Osteoblast (primary cell): ENCODE measurements around the gene UBA52. TPM values are rescaled to one million over a fixed set of nuclear protein-coding genes. Genes with fewer than 3 reads are reported as not detected.

Source experiments
- DNase-seq: peaks from one replicate; pipeline ENCODE4 v3.0.0; 2011; ENCODE audit warnings: low spot score, mixed read lengths; ENCODE audit not compliant: insufficient read length; ENCODE audit errors: missing footprints
- H2AFZ ChIP-seq: 2 replicates; pipeline ENCODE4 v1.6.0; 2011; ENCODE audit warnings: mild to moderate bottlenecking, low read length
- H3K27ac ChIP-seq: 2 replicates; pipeline ENCODE4 v1.5.1; 2011; ENCODE audit warnings: mild to moderate bottlenecking, low read depth, low read length, moderate library complexity
- H3K27me3 ChIP-seq: 2 replicates; pipeline ENCODE4 v1.6.0; 2012; ENCODE audit warnings: mild to moderate bottlenecking, control low read depth, inconsistent platforms, low read length, moderate library complexity; ENCODE audit not compliant: insufficient read depth
- H3K36me3 ChIP-seq: 2 replicates; pipeline ENCODE4 v1.5.1; 2011; ENCODE audit warnings: mild to moderate bottlenecking, low read length, control low read depth, moderate library complexity; ENCODE audit not compliant: insufficient read depth
- H3K4me1 ChIP-seq: 2 replicates; pipeline ENCODE4 v1.5.1; 2011; ENCODE audit warnings: mild to moderate bottlenecking, low read length, control low read depth, moderate library complexity; ENCODE audit not compliant: insufficient read depth
- H3K4me2 ChIP-seq: 2 replicates; pipeline ENCODE4 v1.6.0; 2011; ENCODE audit warnings: mild to moderate bottlenecking, low read length; ENCODE audit not compliant: insufficient read depth
- H3K4me3 ChIP-seq: fragments of 200-600 bp; sonication (generic); 3 replicates; pipeline ENCODE4 v1.5.1; 2012; ENCODE audit warnings: mild to moderate bottlenecking, low read length, inconsistent platforms; ENCODE audit not compliant: insufficient read depth
- H3K79me2 ChIP-seq: 2 replicates; pipeline ENCODE4 v1.6.0; 2012; ENCODE audit warnings: mild to moderate bottlenecking, low read length, control low read depth, inconsistent platforms; ENCODE audit not compliant: insufficient read depth
- H3K9me3 ChIP-seq: 2 replicates; pipeline ENCODE4 v1.5.1; 2011; ENCODE audit warnings: low read depth, low read length, control low read depth
- H4K20me1 ChIP-seq: 2 replicates; pipeline ENCODE4 v1.6.0; 2012; ENCODE audit warnings: mild to moderate bottlenecking, low read length, control low read depth; ENCODE audit not compliant: insufficient read depth
- total RNA-seq: library from RNA; depleted of rRNA; stranded (reverse); fragments of >200 nt; gene quantifications from 2 replicates; pipeline ENCODE4 v1.2.3, GENCODE V29; 2012
- TF ChIP-seq, protein P1 (sequence below): IDR thresholded peaks from 2 replicates; pipeline ENCODE4 v1.5.1; 2011; ENCODE audit warnings: mild to moderate bottlenecking, low read depth, low read length, moderate library complexity; ENCODE audit errors: extremely low read depth

The UBA52 gene
- total RNA-seq, 1 donor = 554 TPM

- Histone ChIP-seq H3K27me3 (no peaks in the 10 kb centered on the region), H3K4me3 (no peak overlapping the region), H2AFZ (no peak overlapping the region), H3K27ac (peak overlapping the region; percentile 91), H3K36me3 (peaks cover 34% of the 10 kb centered on the region), H3K9me3 (no peaks in the 10 kb centered on the region), H4K20me1 (peaks cover 4% of the 10 kb centered on the region), H3K4me2 (peak overlapping the region; percentile 7), H3K4me1 (peaks cover 24% of the 10 kb centered on the region), H3K79me2 (peaks cover 47% of the 10 kb centered on the region)
- DNase-seq = peak; percentile 96
- TF ChIP-seq, protein P1, sequence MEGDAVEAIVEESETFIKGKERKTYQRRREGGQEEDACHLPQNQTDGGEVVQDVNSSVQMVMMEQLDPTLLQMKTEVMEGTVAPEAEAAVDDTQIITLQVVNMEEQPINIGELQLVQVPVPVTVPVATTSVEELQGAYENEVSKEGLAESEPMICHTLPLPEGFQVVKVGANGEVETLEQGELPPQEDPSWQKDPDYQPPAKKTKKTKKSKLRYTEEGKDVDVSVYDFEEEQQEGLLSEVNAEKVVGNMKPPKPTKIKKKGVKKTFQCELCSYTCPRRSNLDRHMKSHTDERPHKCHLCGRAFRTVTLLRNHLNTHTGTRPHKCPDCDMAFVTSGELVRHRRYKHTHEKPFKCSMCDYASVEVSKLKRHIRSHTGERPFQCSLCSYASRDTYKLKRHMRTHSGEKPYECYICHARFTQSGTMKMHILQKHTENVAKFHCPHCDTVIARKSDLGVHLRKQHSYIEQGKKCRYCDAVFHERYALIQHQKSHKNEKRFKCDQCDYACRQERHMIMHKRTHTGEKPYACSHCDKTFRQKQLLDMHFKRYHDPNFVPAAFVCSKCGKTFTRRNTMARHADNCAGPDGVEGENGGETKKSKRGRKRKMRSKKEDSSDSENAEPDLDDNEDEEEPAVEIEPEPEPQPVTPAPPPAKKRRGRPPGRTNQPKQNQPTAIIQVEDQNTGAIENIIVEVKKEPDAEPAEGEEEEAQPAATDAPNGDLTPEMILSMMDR = no peak
Measured at GRCh38 chr19:18562086-18562485, 9.6 kb upstream of the UBA52 start.

DNA sequence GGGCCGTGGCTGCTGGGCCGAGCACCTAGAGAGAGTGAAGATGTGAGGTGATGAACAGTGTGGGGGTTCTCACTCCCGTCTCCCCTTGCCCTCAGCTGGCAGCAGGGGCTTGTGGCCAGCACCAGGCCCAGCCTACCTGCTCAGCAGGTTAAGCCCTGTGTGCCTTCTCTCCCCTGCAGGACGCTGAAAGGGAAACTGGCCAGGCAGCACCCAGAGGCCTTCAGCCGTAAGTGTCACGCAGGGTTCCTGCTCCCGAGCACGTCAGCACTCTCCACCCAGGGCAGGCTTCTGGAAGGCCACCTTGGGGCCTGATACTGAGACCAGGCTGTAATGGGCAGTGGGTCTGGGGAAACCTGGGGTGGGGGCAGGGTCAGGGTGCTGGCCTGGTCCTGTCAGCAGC, 4.7 kb upstream of the UBA52 start:
- Histone ChIP-seq H2AFZ (no peak overlapping the region), H3K4me3 (no peak overlapping the region), H3K4me2 (no peak overlapping the region), H3K4me1 (peaks cover 13% of the 10 kb centered on the region), H4K20me1 (no peaks in the 10 kb centered on the region), H3K27ac (no peak overlapping the region), H3K9me3 (no peaks in the 10 kb centered on the region), H3K27me3 (no peaks in the 10 kb centered on the region), H3K36me3 (peaks cover 62% of the 10 kb centered on the region), H3K79me2 (peaks cover 9% of the 10 kb centered on the region)
- no peak for DNase-seq
- TF ChIP-seq, protein P1 = no peak

GRCh38 chr19:18568367-18568766, 3.3 kb upstream of the UBA52 start:
- no peak overlapping the region for H3K27ac ChIP-seq
- TF ChIP-seq, protein P1 = no peak
- H3K4me3 ChIP-seq = no peak overlapping the region
- H3K9me3 ChIP-seq = no peaks in the 10 kb centered on the region
- peaks cover 13% of the 10 kb centered on the region for H4K20me1 ChIP-seq
- no peak overlapping the region for H2AFZ ChIP-seq
- no peak for DNase-seq
- peaks cover 14% of the 10 kb centered on the region for H3K4me1 ChIP-seq
- H3K4me2 ChIP-seq = no peak overlapping the region
- H3K79me2 ChIP-seq = peaks cover 22% of the 10 kb centered on the region
- H3K27me3 ChIP-seq = no peaks in the 10 kb centered on the region
- H3K36me3 ChIP-seq = peaks cover 64% of the 10 kb centered on the region

GRCh38 chr19:18574691-18575291, 3.1 kb downstream of the UBA52 start:
- H3K79me2 ChIP-seq = peaks cover 25% of the 10 kb centered on the region
- TF ChIP-seq, protein P1 = no peak
- H4K20me1 ChIP-seq = peaks cover 28% of the 10 kb centered on the region
- no peak overlapping the region for H3K27ac ChIP-seq
- no peaks in the 10 kb centered on the region for H3K9me3 ChIP-seq
- no peak overlapping the region for H2AFZ ChIP-seq
- no peaks in the 10 kb centered on the region for H3K27me3 ChIP-seq
- peaks cover 48% of the 10 kb centered on the region for H3K36me3 ChIP-seq
- no peak overlapping the region for H3K4me3 ChIP-seq
- no peak overlapping the region for H3K4me2 ChIP-seq
- peaks cover 15% of the 10 kb centered on the region for H3K4me1 ChIP-seq
- DNase-seq = peak; percentile 50
